Activated T-cell treated with anti-CD3 and anti-CD28 coated beads for 24 hours (primary cell): ENCODE results near the gene MAP3K19.

Experiments used
- DNase-seq: peaks from one replicate; pipeline ENCODE4 v3.0.0-alpha.2; 2020; ENCODE audit warnings: low read depth

Gene MAP3K19

GRCh38 chr2:134926231-134926931 lies 120.9 kb downstream of the MAP3K19 start:
- DNase-seq = no peak

GRCh38 chr2:134924912-134925311 lies 122.3 kb downstream of the MAP3K19 start:
- no peak for DNase-seq

GRCh38 chr2:134919341-134920210 lies 127.7 kb downstream of the MAP3K19 start:
- DNase-seq = peak; percentile 32

- DNase-seq = peak; percentile 100
Observed at GRCh38 chr2:134918526-134919340, 128.5 kb downstream of the MAP3K19 start, which contains the start of gene CCNT2. TSS of gene CCNT2 (plus strand) at chr2:134918822. CDS start at chr2:134918855, 33 bp downstream.

GRCh38 chr2:134917888-134918525 lies 129.2 kb downstream of the MAP3K19 start:
- peak; percentile 85 for DNase-seq

- DNase-seq = peak; percentile 13
Observed at GRCh38 chr2:134917360-134917865, 129.8 kb downstream of the MAP3K19 start.
